Measurements from ENCODE around the gene ARHGAP26.
"Not testable (repeated sequence)": the region's sequence is repeated elsewhere in the genome, so short reads cannot be mapped to it uniquely, and the experiment has no call there.

The ARHGAP26 gene

DNA sequence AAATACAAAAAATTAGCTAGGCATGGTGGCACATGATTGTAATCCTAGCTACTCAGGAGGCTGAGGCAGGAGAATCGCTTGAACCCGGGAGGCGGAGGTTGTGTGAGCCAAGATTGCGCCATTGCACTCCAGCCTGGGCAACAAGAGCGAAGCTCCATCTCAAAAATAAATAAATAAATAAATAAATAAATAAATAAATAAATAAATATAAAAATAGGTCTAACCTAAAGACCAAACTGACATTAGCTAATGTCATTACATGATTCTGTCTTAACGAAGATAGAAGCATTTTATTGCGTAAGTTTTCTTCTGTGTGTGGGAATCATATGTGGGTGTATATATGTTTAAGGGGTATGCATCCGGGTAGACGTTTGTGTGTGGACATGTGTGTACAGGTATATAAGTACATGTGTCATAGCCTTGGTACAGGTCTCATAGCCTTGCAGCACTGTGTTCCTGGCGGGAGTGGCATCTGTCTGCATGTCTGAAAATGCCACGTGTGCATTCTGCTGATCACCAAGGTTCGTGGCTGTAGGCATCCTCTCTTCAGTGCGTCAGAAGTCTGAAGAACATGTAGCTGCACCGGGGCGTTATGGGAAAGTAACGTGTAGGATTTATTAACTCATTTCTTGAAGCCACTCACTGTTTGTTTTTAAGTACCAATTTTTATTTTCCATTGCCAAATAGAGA is 335.2 kb downstream of the ARHGAP26 start:
- no peak for DNase-seq

DNA sequence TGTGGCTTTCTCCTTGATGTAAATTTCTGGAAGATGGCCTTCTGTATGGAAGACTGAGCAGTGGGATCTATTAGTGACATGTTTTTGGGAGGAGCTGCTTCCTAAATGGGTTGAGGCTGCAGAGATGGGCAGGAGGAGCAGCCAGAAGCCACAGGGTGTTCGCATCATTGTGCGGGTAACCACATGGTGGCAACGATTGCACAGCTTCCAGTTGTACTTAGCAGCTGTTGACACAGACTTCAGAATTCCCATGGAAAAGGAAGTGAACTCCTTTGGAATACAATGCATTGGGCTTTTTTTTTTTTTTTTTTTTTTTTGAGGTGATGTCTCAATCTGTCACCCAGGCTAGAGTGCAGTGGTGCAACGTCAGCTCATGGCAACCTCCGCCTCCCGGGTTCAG is 336.0 kb downstream of the ARHGAP26 start:
- no peak for DNase-seq

DNA sequence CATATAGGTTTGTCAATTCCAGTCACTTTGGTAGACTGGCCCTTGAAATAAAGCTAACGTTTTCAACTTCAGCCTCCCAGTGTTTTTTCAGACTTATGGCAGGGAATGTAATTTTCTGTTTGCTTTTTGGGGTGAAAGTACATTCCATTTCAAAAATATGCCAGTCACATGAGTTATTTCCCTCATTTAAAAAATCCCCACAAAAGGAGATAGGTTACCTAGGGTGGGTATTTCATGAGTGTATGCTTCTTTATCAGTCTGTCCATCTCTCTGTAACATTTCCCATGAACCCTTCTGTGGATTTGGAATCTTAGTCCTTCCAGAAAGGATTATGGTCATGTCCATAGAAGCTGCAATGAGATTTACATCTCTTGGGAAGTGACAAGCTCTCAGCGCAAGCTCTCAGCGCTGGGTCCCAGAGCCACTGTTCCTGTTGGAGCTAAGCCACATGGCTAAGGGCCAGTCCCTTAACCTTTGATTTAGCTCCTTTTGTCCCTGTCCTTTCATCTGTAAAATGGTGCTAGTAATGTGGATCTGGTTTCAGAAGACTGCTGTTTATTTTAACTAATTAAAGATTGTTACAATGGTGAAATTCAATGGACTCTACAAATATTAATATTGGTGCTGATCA is 338.4 kb downstream of the ARHGAP26 start:
- DNase-seq = no peak

DNA sequence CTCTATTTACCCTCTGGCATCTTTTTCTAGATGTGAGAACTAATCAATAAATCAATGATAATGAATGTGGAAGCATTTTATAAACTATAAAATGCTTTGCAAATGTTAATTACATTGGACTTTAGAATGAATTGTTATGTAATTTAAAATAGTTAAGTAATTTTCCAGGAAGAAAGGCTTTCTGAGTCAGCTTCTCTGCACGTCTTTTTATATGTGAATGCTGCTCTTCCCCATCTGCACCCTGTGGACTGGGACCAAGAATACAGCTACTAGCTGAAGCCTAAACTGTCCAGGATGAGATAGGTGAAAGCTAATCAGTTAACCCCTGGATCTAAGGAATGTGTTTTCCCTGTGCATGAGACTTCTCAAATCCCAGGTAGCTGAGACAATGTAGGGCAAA is 340.4 kb downstream of the ARHGAP26 start:
- no peak for DNase-seq

DNA sequence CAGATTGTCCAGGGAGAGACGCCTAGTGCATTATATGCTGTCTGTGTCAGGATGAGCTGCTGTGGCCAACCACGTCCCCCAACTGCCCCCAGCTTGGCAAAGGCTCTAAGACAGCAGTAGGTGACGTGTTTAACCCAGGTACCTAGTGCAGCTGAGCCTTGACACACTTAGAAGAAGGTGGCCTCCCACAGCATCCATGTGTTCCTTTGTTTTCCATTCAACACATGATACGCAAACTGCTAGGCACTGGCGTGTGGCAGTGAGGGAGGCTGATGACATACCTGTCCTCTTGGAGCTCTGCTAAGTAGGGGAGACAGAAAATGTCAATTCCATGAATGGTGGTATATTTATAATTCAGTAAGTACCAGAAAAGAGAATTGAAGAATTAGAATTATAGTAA is 341.6 kb downstream of the ARHGAP26 start:
- DNase-seq = no peak

DNA sequence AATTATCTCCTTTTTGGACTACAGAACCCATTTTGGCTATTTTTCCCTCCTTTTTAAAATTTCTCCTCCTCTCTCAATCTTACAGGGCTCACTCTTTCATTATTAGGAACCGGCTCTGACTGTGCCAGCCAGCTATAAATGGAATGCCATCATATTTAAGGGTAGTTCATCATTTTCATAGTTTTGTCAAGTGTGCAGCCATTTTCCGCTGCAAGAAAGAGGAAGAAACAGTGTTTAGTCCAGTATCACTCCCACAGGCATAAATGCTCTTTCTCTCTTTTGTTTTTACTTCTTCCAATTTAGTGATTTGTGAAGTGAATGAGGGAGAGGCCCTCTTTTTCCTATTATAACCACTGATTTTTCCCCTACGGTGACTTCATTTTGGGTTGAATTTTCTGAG is 343.3 kb downstream of the ARHGAP26 start:
- DNase-seq = no peak

DNA sequence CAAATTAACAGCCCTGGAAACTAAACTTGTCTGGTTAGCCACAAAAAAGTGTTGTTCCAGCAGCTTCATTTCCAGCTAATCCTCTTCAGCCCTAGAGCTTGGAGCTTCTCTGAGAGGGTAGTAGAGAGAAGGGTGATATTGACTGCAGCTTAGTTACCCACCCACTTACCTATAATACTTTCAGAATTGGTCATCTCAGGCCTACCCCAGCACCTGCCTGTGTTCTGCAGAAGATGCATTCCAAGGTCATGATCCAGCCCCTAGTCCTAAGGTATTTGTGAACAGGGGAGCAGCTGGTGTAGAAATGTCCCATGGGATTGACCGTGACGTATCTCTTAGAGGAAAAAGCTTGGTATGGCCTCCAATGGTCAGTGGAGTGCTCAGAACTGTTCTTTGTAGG is 344.3 kb downstream of the ARHGAP26 start:
- no peak for DNase-seq

DNA sequence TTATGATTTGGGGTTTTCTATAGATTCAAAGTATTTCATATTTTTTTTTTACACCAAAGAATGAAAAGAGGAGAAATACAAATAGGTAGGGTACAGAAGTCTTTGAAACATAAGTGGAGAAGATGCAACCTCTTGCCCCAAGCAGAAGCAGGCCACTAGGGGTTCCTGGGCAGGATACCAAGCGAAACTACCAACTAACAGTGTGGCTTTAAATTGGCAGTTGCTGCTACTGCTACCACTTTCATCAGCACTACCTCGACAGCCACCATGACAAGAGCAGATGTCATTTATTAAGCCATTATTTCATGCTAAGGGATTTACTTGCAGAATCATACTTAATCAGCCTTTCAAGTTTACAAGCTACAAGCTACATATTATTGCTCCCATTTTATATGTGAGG is 345.2 kb downstream of the ARHGAP26 start:
- no peak for DNase-seq

DNA sequence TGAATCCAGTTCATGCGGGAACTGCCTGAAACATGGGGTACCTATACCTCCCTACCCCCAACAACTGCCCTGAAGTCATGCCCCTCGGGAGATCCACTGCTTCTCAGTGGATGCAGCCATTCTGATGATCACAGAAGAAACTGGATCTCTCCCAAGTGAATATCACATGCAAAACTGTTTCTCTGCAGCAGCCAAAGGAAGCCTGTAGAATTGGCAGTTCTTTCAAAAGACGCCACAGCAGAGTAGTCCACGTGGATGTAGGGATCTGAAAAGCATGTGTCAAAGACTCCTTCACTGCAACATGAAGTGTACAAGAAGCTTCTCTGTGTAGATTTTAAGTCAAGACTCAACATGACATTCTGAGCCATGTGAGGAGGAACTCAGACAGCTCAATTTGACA is 346.6 kb downstream of the ARHGAP26 start:
- no peak for DNase-seq

DNA sequence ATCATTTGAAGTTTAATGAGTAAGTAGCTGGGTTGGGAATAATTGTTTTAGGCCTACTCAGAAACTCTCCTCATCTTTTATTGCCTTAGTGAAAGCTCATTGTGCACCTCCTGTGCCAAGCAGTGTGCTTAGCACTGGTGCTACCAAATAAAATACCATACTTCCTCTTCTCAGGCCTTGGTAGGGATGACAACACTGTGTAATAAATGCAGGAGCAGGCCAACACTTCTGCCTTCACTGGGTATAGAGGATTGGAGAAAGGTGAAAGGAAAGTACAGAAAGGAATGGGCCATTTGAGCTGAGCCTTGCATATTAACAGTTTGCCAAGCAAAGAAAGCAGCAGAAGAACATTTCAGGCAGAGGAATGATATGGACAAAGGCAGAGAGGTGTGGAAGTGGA is 347.6 kb downstream of the ARHGAP26 start:
- no peak for DNase-seq

DNA sequence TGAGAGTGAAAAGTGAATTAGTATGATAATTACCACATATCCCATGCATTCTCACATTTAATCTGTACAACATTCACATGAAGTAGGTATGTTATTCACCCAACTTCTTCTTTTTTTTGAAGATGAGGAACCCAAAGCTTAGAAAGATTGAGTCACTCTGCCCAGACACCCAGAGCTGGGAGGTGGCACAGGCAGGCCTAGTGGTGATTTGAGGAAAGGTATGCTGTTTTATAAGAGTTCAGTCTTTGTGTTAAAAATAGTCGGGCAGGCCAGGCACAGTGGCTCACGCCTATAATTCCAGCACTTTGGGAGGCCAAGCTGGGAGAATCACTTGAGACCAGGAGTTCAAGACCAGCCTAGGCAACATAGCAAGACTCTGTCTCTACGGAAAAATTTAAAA is 348.0 kb downstream of the ARHGAP26 start:
- no peak for DNase-seq

DNA sequence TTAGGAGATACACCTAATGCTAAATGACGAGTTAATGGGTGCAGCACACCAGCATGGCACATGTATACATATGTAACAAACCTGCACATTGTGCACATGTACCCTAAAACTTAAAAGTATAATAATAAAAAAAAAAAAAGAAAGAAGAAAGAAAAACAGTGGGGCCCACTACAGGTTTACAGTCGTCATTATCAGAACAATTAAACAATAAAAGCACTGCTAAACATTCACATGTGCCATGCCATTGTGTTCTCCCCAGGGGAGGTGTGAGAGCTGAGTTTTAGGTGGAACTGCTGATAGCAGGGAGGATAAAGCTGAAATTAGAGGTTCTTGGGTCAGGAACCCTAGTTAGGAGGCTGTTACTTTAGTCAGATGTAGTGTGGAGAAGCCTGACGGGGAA is 348.6 kb downstream of the ARHGAP26 start:
- not testable (repeated sequence) for DNase-seq

DNA sequence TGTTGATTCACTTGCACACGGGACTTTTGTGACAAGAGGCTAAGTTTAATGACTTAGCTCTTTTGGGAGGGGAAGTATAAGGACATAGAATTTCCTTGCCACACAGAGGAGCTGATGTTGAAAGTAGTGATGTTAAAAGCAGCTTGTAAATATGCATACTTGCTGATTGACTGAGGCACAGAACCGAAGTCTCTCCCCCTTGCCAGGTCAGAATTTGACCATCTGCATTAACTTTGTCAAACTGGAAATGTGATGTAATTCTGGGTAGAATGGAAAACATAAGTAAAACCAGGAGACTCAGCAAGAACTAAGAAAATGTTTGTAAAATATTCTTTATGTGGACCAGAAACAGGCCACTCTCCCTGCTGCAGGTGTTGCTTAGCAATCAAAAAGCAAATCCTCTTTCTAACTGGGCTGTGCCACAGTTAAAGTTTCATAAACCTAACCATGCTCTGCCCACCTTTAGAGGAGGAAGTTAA is 349.2 kb downstream of the ARHGAP26 start:
- DNase-seq = no peak

DNA sequence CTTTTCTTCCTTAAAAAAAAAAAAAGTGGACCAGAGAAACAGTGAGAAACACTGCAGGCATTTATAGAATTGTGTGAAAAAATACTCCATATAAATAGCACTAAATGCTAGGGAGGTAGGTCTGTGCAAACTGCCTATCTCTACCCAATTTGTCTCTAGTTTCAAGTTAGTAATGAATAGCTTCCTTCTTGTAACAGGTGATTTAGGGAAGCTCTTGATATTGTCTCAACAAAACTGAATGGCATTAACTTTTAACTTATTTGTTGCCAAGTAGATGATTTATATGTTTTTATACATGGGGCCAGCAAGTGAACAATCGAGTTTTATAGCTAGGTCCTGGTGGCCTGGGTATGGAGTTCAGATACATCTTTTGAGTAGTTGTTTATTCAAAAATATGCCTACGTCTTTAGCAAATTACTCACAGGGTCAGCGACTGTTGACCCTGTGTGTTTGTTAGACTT is 349.7 kb downstream of the ARHGAP26 start:
- DNase-seq = no peak

DNA sequence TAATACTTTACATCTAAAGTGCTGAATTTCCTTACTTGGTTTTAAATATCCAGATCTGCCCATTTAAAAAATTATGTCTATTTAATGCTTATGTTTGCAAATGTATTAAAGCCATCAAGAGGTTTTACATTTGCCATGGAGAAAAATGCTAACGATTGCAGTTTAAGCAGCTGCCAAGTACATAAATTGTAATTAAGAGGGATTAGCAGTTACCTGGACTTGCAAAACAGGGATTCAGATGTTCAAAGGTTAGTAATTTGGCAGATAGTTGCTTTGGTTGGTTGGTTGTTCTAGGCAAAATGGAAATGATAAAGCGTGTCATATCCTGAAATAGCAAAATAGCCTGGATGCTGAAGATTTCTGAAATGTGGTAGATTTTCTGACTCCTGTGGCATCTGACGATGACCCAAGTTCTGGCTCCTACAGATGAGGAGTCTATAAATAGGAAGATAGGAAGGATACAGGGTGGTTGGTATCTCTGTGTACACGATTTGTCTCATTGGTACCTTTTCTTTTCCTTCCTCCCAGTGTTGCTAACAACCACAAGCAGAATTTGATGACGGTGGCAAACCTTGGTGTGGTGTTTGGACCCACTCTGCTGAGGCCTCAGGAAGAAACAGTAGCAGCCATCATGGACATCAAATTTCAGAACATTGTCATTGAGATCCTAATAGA is 350.4 kb downstream of the ARHGAP26 start:
- no peak for DNase-seq

DNA sequence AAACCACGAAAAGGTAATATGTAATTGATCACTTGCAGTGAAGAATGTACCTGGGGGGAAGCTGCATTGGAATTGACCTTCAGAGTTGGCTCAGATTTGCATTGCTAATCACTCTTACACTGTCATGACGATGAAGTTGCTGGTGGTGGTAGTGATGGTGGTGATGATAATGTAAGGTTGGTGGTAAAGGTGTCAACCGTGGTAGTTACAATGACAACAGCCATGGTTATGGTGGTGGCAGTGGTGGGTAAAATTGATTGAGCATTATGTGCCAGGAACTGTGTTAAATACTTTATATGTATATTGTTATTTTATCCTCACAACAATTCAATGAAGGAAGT is 350.9 kb downstream of the ARHGAP26 start:
- DNase-seq = no peak

DNA sequence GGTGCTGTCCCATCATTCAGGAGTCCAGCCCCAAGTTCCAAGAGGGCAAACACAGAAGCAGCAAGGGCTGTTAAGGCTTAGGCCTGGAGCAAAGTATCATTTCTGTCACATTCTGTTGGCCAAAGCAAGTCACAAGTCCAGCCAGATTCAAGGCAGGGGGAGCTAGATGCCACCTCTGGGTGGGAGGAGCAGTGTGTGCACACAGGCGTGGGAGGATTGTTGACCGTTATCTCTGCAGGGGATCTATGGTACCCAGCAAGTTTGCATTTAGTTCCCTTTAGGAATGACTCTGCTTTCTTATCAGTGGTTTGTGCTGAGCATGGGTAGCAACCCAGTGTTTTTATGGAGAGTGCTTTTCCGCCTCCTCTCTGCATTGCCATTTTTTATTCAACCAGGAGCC is 354.4 kb downstream of the ARHGAP26 start:
- no peak for DNase-seq

DNA sequence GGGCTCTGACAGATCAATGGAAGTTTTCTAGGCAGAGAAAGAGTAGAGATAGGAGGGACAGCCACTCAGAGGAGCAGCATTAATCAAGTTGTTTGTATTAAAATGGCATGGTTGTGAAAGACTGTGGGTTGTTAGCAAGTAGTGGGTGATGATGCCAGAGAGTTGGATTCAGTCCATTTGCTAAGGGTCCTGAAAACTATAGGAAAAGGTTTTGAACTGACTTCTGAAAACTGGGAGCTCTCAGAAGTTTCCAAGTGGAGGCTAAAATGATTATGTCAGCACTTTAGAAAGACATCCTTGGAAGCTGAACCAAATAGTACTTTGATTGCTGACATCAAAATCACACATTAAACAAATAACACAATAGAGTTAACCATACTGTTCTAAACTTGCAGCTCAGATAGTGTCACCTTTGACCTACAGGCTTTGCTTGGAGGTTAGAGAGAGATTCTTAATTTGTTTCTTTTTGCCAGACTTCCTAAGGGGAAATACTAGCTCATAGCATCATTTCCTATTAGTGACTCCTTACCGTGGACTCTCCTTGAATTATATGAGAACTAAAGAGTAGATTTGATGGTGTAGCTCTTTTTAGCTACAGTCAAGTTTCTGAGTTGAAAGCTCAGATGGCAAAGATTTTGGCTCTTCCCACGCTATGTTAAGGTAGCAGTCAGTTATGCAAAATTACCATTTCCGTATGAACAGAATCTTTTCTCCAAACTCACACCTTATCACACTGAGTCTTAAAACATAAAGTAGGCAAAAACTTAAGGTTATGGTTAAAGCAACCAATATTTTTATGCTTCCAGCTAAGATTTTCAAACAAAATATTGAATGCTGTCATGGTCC is 356.2 kb downstream of the ARHGAP26 start:
- no peak for DNase-seq

DNA sequence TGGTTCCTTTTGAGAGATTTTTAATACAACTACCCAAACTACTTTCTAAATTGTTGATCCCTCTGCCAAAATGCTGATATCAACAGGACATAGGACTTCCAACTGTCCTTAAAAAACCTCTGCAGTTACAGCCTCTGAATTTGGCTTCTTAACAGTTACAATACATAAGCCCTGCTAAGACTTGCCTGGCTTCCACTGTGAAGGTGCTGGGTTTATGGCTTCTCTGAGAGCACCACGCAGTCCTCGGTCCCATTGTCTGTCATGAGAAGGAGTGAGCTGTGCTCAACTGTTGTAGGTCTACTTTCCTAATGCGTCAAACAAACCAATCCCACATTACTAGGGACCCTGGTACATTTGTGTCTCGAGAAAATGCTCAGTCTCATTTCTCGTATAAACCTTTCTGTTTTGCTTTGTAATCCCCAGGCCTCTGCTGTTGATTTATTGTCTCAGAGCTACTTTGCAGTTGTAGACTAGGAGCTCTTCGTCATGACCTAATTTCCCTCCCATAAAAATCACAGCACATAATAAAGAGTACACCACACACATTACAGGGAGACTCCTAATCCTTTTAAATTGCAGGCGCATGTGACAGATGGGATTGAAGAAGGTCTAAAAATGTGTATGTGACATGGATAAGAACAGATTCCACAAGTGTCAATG is 358.4 kb downstream of the ARHGAP26 start:
- DNase-seq = no peak

DNA sequence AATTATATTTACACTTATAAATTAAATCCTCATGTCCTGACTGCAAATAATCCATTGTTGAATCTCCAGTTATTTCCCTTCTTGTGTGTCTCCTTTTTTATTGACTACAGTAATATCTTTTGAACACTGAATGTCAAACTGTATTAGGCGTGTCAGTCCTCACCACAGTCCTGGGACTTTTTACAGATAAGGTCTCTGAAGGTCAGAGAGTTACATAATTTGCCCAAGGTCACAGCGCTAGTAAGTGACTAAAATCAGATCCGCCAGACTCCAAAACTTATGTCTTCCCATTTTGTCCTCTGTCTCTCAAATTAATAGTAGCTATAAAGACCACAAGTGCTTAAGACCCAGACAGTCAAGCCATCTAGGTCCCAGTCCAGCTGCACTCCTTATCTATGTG is 359.0 kb downstream of the ARHGAP26 start:
- DNase-seq = no peak

DNA sequence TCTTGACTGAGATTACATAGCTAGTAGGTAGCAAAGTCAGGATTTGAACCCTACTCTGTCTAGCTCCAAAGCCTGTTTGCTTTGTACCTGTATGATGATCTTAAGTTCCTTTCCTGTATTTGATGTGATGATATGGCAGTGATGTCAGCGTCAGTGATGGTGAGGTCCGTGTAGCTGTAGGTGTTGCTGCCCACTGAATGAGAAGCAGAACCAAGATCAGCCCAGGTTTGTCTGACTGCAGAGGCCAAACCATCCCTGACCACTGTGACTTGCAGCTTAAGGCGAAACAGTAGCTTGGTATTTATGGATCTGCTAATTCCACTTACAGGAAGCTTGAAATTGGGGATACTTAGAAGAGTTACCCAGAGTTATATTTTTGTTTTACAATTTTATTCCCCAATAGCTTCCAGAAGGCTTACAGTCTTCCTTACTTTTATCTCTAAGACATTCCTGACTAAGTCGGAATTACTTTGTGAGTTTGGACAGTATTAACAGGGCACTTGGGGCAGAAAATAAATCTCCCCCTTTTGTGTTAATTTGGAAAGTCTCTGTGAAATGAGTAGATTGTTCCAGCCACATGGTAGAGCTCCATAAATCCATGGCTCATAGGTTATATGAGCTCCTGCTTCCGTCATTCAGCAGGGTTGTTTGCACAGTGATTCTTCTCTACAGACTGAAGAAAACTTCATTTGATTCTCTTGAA is 359.9 kb downstream of the ARHGAP26 start:
- no peak for DNase-seq
